ENCODE data around the gene FBRS. TPM values are rescaled to one million over a fixed set of nuclear protein-coding genes. Genes with fewer than 3 reads are reported as not detected.

The FBRS gene
- total and polyA plus RNA-seq, 10 of the 15 experiments (the other 5 are each of a cell fraction or from before 2014, with no cell fraction given), result 0.45 to 87.6 (median 14.6) TPM

- ATAC-seq, result no peak
- CTCF ChIA-PET, result interaction anchor here (0.6 to 1.3 kb wide), 4 partner anchors 15 to 586 kb away, joined by 3 to 4 read pairs (median 3); partner anchors contain the start of gene TBX6
- in situ Hi-C loops (cut with MboI) (no loop called here), intact Hi-C loops (cut with micrococcal nuclease; ENCODE audit: unreplicated experiment) (no loop called here)
- no peaks in the 10 kb centered on the region for H3K4me1 ChIP-seq (ENCODE audit: control insufficient read depth, insufficient read depth, low read length)
- no peaks in the 10 kb centered on the region for H4K20me1 ChIP-seq (ENCODE audit: control insufficient read depth, insufficient read depth)
- SMC1A ChIA-PET (ENCODE audit: uncharacterized antibody, unreplicated experiment), result interaction anchor here (0.7 to 1.4 kb wide), 2 partner anchors 12 to 168 kb away, joined by 3 to 5 read pairs; no protein-coding TSS in a partner anchor
- no peak overlapping the region for H2AFZ ChIP-seq (ENCODE audit: control insufficient read depth, low read depth, low read length)
- no peaks in the 10 kb centered on the region for H3K27me3 ChIP-seq (replicated peaks in 1 of 2; ENCODE audit: control insufficient read depth in 2 of 2, insufficient read depth in 2 of 2, low read length in 1 of 2)
- H3K79me2 ChIP-seq (ENCODE audit: control insufficient read depth, insufficient read depth, low read length), result no peaks in the 10 kb centered on the region
- FAIRE-seq, result no peak
- no peaks in the 10 kb centered on the region for H3K36me3 ChIP-seq (ENCODE audit: control insufficient read depth in 2 of 2, insufficient read depth in 2 of 2, low read length in 1 of 2)
- H3K9me3 ChIP-seq (replicated peaks; ENCODE audit: control insufficient read depth, insufficient read depth, low read length), result no peaks in the 10 kb centered on the region
- TF ChIP-seq BHLHE40 (IDR thresholded peaks at IDR 0.05; ENCODE audit: borderline replicate concordance in 1 of 2, low read depth in 2 of 2, low read length in 1 of 2), result no peak
- TF ChIP-seq SREBF1 (IDR thresholded peaks at IDR 0.05; ENCODE audit: low read length), result no peak
- no peak for TF ChIP-seq ZNF274 (IDR thresholded peaks at IDR 0.05; ENCODE audit: insufficient read depth, insufficient read length)
- no peak for TF ChIP-seq NR2C2 (IDR thresholded peaks at IDR 0.05; ENCODE audit: borderline replicate concordance, control insufficient read depth, insufficient read length, low read depth)
- no peak for TF ChIP-seq CEBPB (IDR thresholded peaks at IDR 0.05; ENCODE audit: borderline replicate concordance in 1 of 2, low read depth in 2 of 2, low read length in 2 of 2)
- no peak for TF ChIP-seq ETV6 (conservative IDR thresholded peaks at IDR 0.05 in 1 of 2, IDR thresholded peaks at IDR 0.05 in 1 of 2; ENCODE audit: borderline replicate concordance in 1 of 2, low read depth in 1 of 2)
- no peak for TF ChIP-seq CBFB (IDR thresholded peaks at IDR 0.05; ENCODE audit: low read depth)
- TF ChIP-seq ATF7 (IDR thresholded peaks at IDR 0.05; ENCODE audit: low read depth), result no peak
- no peak for TF ChIP-seq POU2F2 (IDR thresholded peaks at IDR 0.05; ENCODE audit: borderline replicate concordance, low read depth, low read length)
- TF ChIP-seq MTA3 (IDR thresholded peaks at IDR 0.05; ENCODE audit: borderline replicate concordance, low read length), result no peak
- no peak for TF ChIP-seq SP1 (IDR thresholded peaks at IDR 0.05; ENCODE audit: low read depth, low read length)
- TF ChIP-seq NFYA (IDR thresholded peaks at IDR 0.05; ENCODE audit: borderline replicate concordance, low read depth, low read length), result no peak
- no peak for TF ChIP-seq IKZF2 (IDR thresholded peaks at IDR 0.05)
- no peak for TF ChIP-seq NFIC (IDR thresholded peaks at IDR 0.05; ENCODE audit: low read depth, low read length)
- TF ChIP-seq TCF12 (IDR thresholded peaks at IDR 0.05; ENCODE audit: low read depth, low read length), result no peak
- TF ChIP-seq CBX3 (IDR thresholded peaks at IDR 0.05; ENCODE audit: borderline replicate concordance, low read depth), result no peak
- TF ChIP-seq PKNOX1 (IDR thresholded peaks at IDR 0.05), result no peak
- no peak for TF ChIP-seq ZNF24 (IDR thresholded peaks at IDR 0.05)
- no peak for TF ChIP-seq ATF3 (IDR thresholded peaks at IDR 0.05; ENCODE audit: borderline replicate concordance, extremely low read depth, low read depth, low read length)
- no peak overlapping the region for H3K4me2 ChIP-seq (ENCODE audit: control insufficient read depth, insufficient read depth)
- 30% methylated on average over 11 of the region's 11 CpGs for WGBS (ENCODE audit: insufficient coverage, insufficient replicate concordance, low lambda C conversion rate, missing lambda C conversion rate)
- RAD21 ChIA-PET (ENCODE audit: unreplicated experiment), result no interaction called here
- H3K9ac ChIP-seq (ENCODE audit: control insufficient read depth, insufficient read depth, low read length), result no peak overlapping the region
- H3K27ac ChIP-seq (ENCODE audit: control insufficient read depth, insufficient read depth), result no peak overlapping the region
- POLR2A ChIA-PET, result interaction anchor here (0.6 kb wide), 2 partner anchors 18 to 44 kb away, joined by 3 read pairs; no protein-coding TSS in a partner anchor
- no peak overlapping the region for H3K4me3 ChIP-seq
- BruUV-seq (replicated peaks), result no TSS peak
- no peak for DNase-seq (ENCODE audit: low read depth, low spot score)
Observed at GRCh38 chr16:30677931-30678585, 19.8 kb downstream of the FBRS start.
